HT1080 (cell line): ENCODE results near the gene DENND1A. TPM values are rescaled to one million over a fixed set of nuclear protein-coding genes. Genes with fewer than 3 reads are reported as not detected.
A peak's percentile ranks its signal among the peaks of the same experiment; 100 is the strongest.

Source experiments
- DNase-seq: peaks from one replicate; pipeline ENCODE4 v3.0.0-alpha.2; 2015; ENCODE audit warnings: low read depth
- total RNA-seq: library from RNA; depleted of rRNA; stranded (reverse); fragments of >200 nt; shearing (Covaris generic); gene quantifications from 2 replicates; pipeline ENCODE4 v1.2.3, GENCODE V29; 2014

The DENND1A gene
- total RNA-seq, 1 experiment from 2014 or later = 33.6 TPM

GRCh38 chr9:123375469-123376132, 554.3 kb downstream of the DENND1A start:
- peak; percentile 54 for DNase-seq

DNA sequence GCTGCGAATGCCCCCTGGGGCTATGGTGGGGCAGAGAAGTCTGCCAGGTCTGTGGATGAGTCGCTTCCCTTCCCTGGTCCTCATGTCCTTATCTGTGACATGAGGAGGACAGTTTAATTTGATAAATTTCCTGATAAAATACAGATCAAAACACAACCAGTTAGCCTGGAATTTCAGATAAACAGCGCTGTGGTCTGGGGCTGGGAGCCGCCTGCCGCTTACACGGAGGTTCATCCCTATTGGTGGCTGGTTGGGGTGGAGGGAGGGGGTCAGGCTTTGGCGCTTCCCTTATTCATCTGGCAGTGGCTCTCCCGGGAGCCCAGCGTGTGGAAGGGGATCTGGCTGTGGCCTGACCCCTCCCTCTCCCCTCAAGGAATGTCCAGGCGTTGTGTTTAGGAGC, 556.0 kb downstream of the DENND1A start:
- no peak for DNase-seq

DNA sequence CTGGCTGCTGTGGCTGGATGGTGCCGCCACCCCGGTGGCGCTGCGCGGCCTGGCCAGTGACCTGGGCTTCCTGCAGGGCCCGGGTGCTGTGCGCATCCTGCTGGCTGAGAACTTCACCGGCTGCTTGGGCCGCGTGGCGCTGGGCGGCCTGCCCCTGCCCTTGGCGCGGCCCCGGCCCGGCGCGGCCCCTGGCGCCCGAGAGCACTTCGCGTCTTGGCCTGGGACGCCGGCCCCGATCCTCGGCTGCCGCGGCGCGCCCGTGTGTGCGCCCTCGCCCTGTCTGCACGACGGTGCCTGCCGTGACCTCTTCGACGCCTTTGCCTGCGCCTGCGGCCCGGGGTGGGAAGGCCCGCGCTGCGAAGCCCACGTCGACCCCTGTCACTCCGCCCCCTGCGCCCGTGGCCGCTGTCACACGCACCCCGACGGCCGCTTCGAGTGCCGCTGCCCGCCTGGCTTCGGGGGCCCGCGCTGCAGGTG, 556.4 kb downstream of the DENND1A start:
- DNase-seq = no peak

GRCh38 chr9:123372766-123373446, 557.0 kb downstream of the DENND1A start:
- no peak for DNase-seq

GRCh38 chr9:123371805-123372590, 557.9 kb downstream of the DENND1A start:
- DNase-seq = no peak

DNA sequence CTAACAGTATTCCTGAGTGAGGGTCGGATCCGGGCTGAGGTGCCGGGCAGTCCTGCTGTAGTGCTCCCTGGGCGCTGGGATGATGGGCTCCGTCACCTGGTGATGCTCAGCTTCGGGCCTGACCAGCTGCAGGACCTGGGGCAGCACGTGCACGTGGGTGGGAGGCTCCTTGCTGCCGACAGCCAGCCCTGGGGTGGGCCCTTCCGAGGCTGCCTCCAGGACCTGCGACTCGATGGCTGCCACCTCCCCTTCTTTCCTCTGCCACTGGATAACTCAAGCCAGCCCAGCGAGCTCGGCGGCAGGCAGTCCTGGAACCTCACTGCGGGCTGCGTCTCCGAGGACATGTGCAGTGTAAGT, 558.7 kb downstream of the DENND1A start:
- DNase-seq = no peak

- DNase-seq = no peak
Observed at GRCh38 chr9:123370526-123371227, 559.2 kb downstream of the DENND1A start.

DNA sequence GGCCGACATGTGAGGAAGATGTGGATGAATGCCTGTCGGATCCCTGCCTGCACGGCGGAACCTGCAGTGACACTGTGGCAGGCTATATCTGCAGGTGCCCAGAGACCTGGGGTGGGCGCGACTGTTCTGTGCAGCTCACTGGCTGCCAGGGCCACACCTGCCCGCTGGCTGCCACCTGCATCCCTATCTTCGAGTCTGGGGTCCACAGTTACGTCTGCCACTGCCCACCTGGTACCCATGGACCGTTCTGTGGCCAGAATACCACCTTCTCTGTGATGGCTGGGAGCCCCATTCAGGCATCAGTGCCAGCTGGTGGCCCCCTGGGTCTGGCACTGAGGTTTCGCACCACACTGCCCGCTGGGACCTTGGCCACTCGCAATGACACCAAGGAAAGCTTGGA, 559.8 kb downstream of the DENND1A start:
- DNase-seq = no peak

GRCh38 chr9:123369296-123369695, 560.6 kb downstream of the DENND1A start:
- no peak for DNase-seq

- DNase-seq = no peak
Observed at GRCh38 chr9:123368536-123369153, 561.3 kb downstream of the DENND1A start.

- no peak for DNase-seq
Observed at GRCh38 chr9:123368023-123368422, 561.9 kb downstream of the DENND1A start.

DNA sequence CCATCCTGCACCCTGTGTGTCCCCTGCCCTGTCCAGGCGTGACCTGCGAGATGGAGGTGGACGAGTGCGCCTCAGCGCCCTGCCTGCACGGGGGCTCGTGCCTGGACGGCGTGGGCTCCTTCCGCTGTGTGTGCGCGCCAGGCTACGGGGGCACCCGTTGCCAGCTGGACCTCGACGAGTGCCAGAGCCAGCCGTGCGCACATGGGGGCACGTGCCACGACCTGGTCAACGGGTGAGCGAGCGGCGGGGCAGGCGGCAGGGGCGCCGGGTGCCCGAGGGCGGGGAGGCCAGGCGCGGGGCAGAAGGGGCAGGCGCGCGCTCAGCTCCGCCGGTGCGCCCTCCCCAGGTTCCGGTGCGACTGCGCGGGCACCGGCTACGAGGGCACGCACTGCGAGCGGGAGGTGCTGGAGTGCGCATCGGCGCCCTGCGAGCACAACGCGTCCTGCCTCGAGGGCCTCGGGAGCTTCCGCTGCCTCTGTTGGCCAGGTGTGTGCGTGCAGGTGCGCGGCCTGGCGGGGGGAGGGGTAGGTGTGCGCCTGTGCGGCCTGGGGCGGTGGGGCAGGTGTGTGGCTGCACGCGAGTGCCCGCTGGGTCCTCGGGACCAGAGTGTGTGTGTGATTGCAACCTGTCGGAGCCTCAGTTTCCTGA, 563.9 kb downstream of the DENND1A start:
- no peak for DNase-seq

DNA sequence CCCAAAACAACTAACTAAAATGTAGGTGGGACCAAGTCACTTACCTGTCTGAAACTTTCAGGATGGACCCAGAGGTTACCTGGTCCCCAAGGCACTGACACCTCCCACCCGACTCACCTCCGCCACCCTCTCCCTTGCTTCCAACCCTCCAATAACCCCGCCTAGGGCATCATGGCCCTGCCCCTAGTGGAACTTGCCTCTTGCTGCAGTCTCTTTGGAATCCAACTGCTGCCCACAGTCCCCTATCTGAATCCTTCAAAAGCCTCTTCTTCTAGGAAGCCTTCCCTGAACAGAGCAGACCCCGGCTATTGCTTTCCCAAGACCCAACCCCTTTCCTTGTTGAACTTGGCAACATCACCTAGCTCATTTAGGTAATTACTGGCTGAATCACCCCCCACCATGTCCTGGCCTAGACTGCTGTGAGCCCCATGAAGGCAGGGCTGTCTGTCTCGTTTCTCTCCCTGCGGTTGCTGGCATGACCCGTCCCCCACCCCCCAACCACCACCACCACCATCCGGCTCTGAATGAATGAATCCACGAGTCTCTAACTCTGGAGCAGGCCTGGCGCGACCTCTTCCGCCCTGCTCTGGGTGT, 564.5 kb downstream of the DENND1A start:
- no peak for DNase-seq

- DNase-seq = peak; percentile 54
Observed at GRCh38 chr9:123364241-123364824, 565.6 kb downstream of the DENND1A start.

DNA sequence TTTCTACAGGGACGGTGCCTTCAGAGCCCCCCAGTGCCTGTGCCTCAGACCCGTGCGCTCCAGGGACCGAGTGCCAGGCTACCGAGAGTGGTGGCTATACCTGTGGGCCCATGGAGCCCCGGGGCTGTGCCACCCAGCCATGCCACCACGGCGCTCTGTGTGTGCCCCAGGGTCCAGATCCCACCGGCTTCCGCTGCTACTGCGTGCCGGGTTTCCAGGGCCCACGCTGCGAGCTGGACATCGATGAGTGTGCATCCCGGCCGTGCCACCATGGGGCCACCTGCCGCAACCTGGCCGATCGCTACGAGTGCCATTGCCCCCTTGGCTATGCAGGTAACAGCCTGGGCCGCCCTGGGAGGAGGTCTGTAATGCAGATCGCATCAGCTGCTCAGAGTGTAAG, 567.1 kb downstream of the DENND1A start:
- no peak for DNase-seq

DNA sequence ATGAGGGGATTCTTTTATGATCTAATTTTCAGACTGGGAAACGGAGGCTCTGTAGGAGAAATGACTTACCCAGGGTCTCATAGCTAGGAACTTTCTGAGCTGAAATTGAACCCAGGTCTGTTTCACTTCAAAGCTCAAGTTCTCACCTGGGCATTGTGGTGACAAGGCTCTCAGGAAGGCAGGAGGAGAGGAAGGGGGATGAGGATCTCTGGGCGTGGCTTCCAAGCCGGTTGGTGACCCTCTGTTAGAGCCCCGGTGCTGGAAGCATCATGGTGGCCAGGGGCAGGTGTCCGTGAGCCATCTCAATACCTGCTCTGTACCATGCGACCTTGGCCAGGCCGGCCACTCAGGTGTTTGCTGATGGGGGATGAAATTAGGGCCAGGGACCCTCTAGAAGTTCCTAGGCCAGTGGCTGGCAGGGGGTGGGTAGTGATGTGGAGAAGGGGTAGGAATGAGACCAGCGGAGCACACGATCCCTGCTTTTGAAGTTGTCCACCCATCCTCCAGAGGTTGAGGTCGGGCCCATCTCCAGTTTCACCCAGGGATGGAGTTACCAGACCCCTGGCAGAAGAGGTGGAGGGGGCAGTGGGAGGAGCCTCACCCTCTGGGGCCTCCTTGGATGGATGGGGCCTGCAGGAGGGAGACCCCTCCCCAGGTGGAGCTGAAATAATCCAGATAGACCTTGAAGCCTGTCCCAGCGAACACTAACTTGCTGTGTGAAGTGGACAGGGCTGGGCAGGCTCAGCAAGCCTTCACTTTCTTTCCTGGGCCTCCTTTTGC, 568.0 kb downstream of the DENND1A start:
- no peak for DNase-seq

- no peak for DNase-seq
Observed at GRCh38 chr9:123361086-123361730, 568.7 kb downstream of the DENND1A start.
